HG03095 (cell line): ENCODE measurements around the gene DLEC1.
"Not testable (repeated sequence)": the region's sequence is repeated elsewhere in the genome, so short reads cannot be mapped to it uniquely, and the experiment has no call there.

Experiments
- ATAC-seq: cut with Tn5 transposase; IDR thresholded peaks from one replicate; pipeline ENCODE4 v1.9.1; 2021; ENCODE audit warnings: moderate library complexity; ENCODE audit not compliant: unreplicated experiment

The DLEC1 gene

GRCh38 chr3:38119821-38120692 lies 81.0 kb downstream of the DLEC1 start:
- ATAC-seq: no peak

GRCh38 chr3:38120693-38121450 lies 81.9 kb downstream of the DLEC1 start:
- ATAC-seq: no peak

GRCh38 chr3:38121451-38121831 lies 82.4 kb downstream of the DLEC1 start:
- ATAC-seq: no peak

- ATAC-seq: no peak
Observed at GRCh38 chr3:38121832-38122461, 82.9 kb downstream of the DLEC1 start.

GRCh38 chr3:38122712-38123290 lies 83.8 kb downstream of the DLEC1 start:
- ATAC-seq: no peak

- ATAC-seq: no peak
Observed at GRCh38 chr3:38124324-38125122, 85.5 kb downstream of the DLEC1 start.

GRCh38 chr3:38125305-38126120 lies 86.5 kb downstream of the DLEC1 start:
- ATAC-seq: no peak

- ATAC-seq: no peak
Observed at GRCh38 chr3:38126121-38126892, 87.3 kb downstream of the DLEC1 start.

GRCh38 chr3:38127611-38128302 lies 88.7 kb downstream of the DLEC1 start:
- ATAC-seq: no peak

- no peak for ATAC-seq
Observed at GRCh38 chr3:38128303-38128655, 89.3 kb downstream of the DLEC1 start.

- ATAC-seq: no peak
Observed at GRCh38 chr3:38129058-38129457, 90.0 kb downstream of the DLEC1 start.

- no peak for ATAC-seq
Observed at GRCh38 chr3:38130631-38131065, 91.6 kb downstream of the DLEC1 start.

GRCh38 chr3:38131621-38132369 lies 92.8 kb downstream of the DLEC1 start:
- ATAC-seq: no peak

- no peak for ATAC-seq
Observed at GRCh38 chr3:38133209-38133556, 94.2 kb downstream of the DLEC1 start.

GRCh38 chr3:38133557-38134405 lies 94.8 kb downstream of the DLEC1 start:
- ATAC-seq: no peak

- ATAC-seq: not testable (repeated sequence)
Observed at GRCh38 chr3:38134517-38135143, 95.6 kb downstream of the DLEC1 start.
